Calu3 (cell line): ENCODE measurements around the gene C15orf61. TPM values are rescaled to one million over a fixed set of nuclear protein-coding genes. Genes with fewer than 3 reads are reported as not detected.

Experiments used
- BruUV-seq: library from RNA; stranded (reverse); fragments of 400-500 nt; replicated peaks from 2 replicates; lab custom pipeline; 2021; lab: Mats Ljungman, UMichigan
- CTCF ChIA-PET: fragments of 300-600 bp; sonication (Branson Sonifier 250); formaldehyde crosslinking; loops from one replicate; lab custom pipeline; 2022; ENCODE audit warnings: antibody characterized with exemption; lab: Charles Lee
- DNase-seq: peaks from one replicate; pipeline ENCODE4 v3.0.0; 2022
- H3K27ac Mint-ChIP-seq: one replicate; pipeline ENCODE4 v1.8.0; 2022; ENCODE audit warnings: mixed read lengths; ENCODE audit not compliant: unreplicated experiment
- H3K27me3 Mint-ChIP-seq: one replicate; pipeline ENCODE4 v1.8.0; 2022; ENCODE audit warnings: mixed read lengths; ENCODE audit not compliant: unreplicated experiment
- H3K36me3 Mint-ChIP-seq: one replicate; pipeline ENCODE4 v1.8.0; 2022; ENCODE audit warnings: mild to moderate bottlenecking, moderate library complexity, mixed read lengths; ENCODE audit not compliant: insufficient read depth, unreplicated experiment
- H3K4me1 Mint-ChIP-seq: one replicate; pipeline ENCODE4 v1.8.0; 2022; ENCODE audit warnings: mild to moderate bottlenecking, low read depth, mixed read lengths; ENCODE audit not compliant: unreplicated experiment
- H3K4me3 Mint-ChIP-seq: one replicate; pipeline ENCODE4 v1.8.0; 2022; ENCODE audit warnings: mild to moderate bottlenecking, low read depth, moderate library complexity, mixed read lengths; ENCODE audit not compliant: unreplicated experiment
- H3K9me3 Mint-ChIP-seq: one replicate; pipeline ENCODE4 v1.8.0; 2022; ENCODE audit warnings: low read depth, mixed read lengths; ENCODE audit not compliant: unreplicated experiment
- CTCF ChIP-seq: fragments of 200-600 bp; IDR thresholded peaks from one replicate; pipeline ENCODE4 v1.8.0; 2022; ENCODE audit warnings: antibody characterized with exemption; ENCODE audit not compliant: unreplicated experiment
- intact Hi-C: fragments of 100-400 bp; cut with micrococcal nuclease; formaldehyde crosslinking; loops from one replicate; pipeline ENCODE4 v1.10.0; 2022; ENCODE audit not compliant: unreplicated experiment
- total RNA-seq: library from RNA; stranded (reverse); gene quantifications from 2 replicates; pipeline ENCODE4 v1.2.3, GENCODE V29; 2022

C15orf61 gene
- total RNA-seq, 1 experiment from 2014 or later: 7.3 TPM

GRCh38 chr15:67524235-67524634 lies 3.3 kb downstream of the C15orf61 start:
- no TSS peak for BruUV-seq
- H3K27ac Mint-ChIP-seq: no peak overlapping the region
- intact Hi-C loops: no loop called here
- H3K4me3 Mint-ChIP-seq: no peak overlapping the region
- no peak for TF ChIP-seq CTCF
- DNase-seq: no peak
- no peaks in the 10 kb centered on the region for H3K9me3 Mint-ChIP-seq
- H3K4me1 Mint-ChIP-seq: peaks cover 24% of the 10 kb centered on the region
- CTCF ChIA-PET: no interaction called here
- H3K27me3 Mint-ChIP-seq: no peaks in the 10 kb centered on the region
- H3K36me3 Mint-ChIP-seq: peaks cover 25% of the 10 kb centered on the region

- no peak for TF ChIP-seq CTCF
- H3K9me3 Mint-ChIP-seq: no peaks in the 10 kb centered on the region
- H3K4me1 Mint-ChIP-seq: peaks cover 9% of the 10 kb centered on the region
- H3K36me3 Mint-ChIP-seq: no peaks in the 10 kb centered on the region
- intact Hi-C loops: no loop called here
- no peak overlapping the region for H3K4me3 Mint-ChIP-seq
- H3K27me3 Mint-ChIP-seq: no peaks in the 10 kb centered on the region
- no TSS peak for BruUV-seq
- no peak overlapping the region for H3K27ac Mint-ChIP-seq
- no peak for DNase-seq
- CTCF ChIA-PET: interaction anchor here (0.9 to 1.3 kb wide), 2 partner anchors 143 to 304 kb away, joined by 3 read pairs; no protein-coding TSS in a partner anchor
Observed at GRCh38 chr15:67528513-67528912, 7.6 kb downstream of the C15orf61 start.

- BruUV-seq: no TSS peak
- Mint-ChIP-seq H3K27me3 (no peaks in the 10 kb centered on the region), H3K27ac (no peak overlapping the region), H3K4me1 (no peaks in the 10 kb centered on the region), H3K4me3 (no peak overlapping the region), H3K36me3 (no peaks in the 10 kb centered on the region), H3K9me3 (no peaks in the 10 kb centered on the region)
- DNase-seq: no peak
- intact Hi-C loops: no loop called here
- CTCF ChIA-PET: interaction anchor here (0.7 kb wide), 1 partner anchor 825 kb away, joined by 4 read pairs; no protein-coding TSS in a partner anchor
- TF ChIP-seq CTCF: no peak
Observed at GRCh38 chr15:67531379-67531914, 10.5 kb downstream of the C15orf61 start.

GRCh38 chr15:67533873-67534272 lies 12.9 kb downstream of the C15orf61 start:
- intact Hi-C loops: no loop called here
- Mint-ChIP-seq H3K36me3 (no peaks in the 10 kb centered on the region), H3K4me1 (no peaks in the 10 kb centered on the region), H3K27ac (no peak overlapping the region), H3K27me3 (no peaks in the 10 kb centered on the region), H3K9me3 (no peaks in the 10 kb centered on the region), H3K4me3 (no peak overlapping the region)
- TF ChIP-seq CTCF: no peak
- no peak for DNase-seq
- no TSS peak for BruUV-seq
- CTCF ChIA-PET: interaction anchor here (0.5 kb wide), 1 partner anchor 63 kb away, joined by 3 read pairs; no protein-coding TSS in a partner anchor
